Muscle of arm (tissue), 12 donors: ENCODE results near the gene GLUL. TPM values are rescaled to one million over a fixed set of nuclear protein-coding genes. Genes with fewer than 3 reads are reported as not detected.
"Not testable (repeated sequence)": the region's sequence is repeated elsewhere in the genome, so short reads cannot be mapped to it uniquely, and the experiment has no call there.

ENCODE experiments used
- DNase-seq: peaks from one replicate; pipeline ENCODE4 v3.0.0-alpha.2; 2013
- polyA plus RNA-seq, 12 donors: library from polyadenylated mRNA; unstranded; fragments of 120-200 nt; gene quantifications; one replicate each; pipeline ENCODE4 v1.2.1, GENCODE V29; 2013; ENCODE audit not compliant: insufficient read length in 12 of 12

Gene GLUL
- polyA plus RNA-seq, 12 donors = 110 to 402 (median 289) TPM; not detected in 1

- DNase-seq = no peak
Observed at GRCh38 chr1:182397653-182398393, 6.2 kb upstream of the GLUL start.

DNA sequence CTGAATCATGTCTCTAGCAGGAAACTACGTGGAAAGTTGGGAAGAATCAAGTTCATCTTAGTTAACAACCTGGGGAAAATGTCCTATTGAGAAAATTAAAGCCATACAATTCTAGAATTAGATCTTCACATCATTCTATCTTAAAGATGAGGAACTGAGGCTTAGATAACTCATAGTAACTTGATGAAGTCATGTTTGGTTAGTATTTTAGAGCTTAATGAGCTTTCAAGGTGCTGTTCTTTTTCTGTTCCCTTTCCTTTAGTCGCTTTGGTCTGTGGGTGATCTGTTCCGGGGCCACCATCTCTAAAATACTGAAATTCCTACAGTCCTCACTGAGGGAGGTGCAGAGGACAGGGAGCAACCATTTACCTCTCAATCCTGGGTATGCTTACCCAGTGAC, 4.3 kb upstream of the GLUL start:
- no peak for DNase-seq

- peak; percentile 4 for DNase-seq
Observed at GRCh38 chr1:182394055-182394775, 2.6 kb upstream of the GLUL start.

GRCh38 chr1:182392050-182393028, 749 bp upstream of the GLUL start:
- peak; percentile 59 for DNase-seq

- DNase-seq = peak; percentile 69
Observed at GRCh38 chr1:182391028-182391361, 595 bp downstream of the GLUL start.

GRCh38 chr1:182389619-182390047, 2.0 kb downstream of the GLUL start:
- no peak for DNase-seq

GRCh38 chr1:182388392-182389134, 3.0 kb downstream of the GLUL start:
- DNase-seq = no peak

- DNase-seq = no peak
Observed at GRCh38 chr1:182387566-182387965, 4.0 kb downstream of the GLUL start.

GRCh38 chr1:182386980-182387379, 4.6 kb downstream of the GLUL start:
- DNase-seq = no peak

DNA sequence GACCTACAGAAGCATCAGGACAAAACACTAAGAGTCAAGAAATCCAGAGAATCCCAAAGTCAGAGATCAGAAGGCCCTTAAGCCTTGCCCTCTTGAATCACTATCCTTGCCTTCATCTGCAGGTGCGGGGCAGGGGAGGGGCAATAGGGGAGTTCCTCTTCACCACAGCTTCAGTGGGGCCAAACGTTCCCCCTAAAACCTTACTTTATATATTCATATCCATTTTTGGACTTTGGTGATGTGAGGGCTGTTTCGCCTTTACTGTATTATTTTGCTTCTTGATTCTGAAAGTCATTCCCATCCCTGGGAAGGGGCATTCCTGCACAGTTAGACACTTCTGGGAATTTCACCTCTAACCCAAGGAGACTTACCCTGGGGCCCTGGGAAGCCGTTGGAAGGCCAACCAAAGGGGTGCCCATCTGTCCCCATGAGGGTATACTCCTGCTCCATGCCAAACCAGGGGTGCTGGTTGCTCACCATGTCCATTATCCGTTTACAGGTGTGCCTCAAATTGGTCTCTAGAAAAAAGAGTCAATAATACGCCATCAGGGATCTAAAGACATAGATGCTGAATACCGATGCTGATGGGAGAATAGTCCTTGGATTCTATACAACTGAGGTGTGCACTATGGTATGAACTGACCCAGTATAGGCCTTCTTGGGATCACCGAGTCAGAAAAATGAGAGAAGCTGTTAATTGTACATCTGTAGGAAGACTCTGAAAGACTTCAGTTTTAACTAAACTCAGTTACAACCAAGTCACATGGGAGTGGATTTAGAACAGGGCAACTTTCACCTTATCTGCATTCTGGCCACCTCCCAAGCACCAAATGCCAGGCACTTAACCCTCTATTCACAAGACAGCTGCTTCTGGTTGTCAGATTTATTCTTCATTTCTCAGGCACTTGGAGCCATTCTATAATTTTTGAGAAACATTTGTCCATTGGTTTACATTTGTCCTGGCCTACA, 5.4 kb downstream of the GLUL start:
- DNase-seq = no peak

DNA sequence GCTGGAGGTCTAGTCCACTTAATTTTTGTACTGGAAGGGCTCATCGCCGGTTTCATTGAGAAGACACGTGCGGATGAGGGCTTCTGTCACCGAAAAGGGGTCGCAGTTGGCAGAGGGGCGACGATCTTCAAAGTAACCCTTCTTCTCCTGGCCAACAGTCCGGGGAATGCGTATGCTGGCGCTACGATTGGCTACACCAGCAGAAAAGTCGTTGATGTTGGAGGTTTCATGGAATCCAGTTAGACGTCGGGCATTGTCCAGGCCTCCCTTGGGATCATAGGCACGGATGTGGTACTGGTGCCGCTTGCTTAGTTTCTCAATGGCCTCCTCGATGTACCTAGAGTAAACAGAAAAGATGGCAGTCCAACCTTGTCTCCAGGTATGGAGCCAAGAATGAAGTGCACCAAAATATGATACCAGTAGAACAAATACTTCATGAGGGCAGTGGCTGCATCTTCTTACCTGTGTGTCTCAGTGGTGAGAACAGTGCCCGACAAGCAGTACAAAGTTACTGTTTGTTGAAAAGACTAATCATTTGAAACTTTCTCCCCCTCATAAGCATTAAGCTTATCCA, 7.1 kb downstream of the GLUL start:
- DNase-seq = no peak

GRCh38 chr1:182383934-182384333, 7.7 kb downstream of the GLUL start:
- DNase-seq = no peak

- DNase-seq = no peak
Observed at GRCh38 chr1:182383037-182383661, 8.4 kb downstream of the GLUL start.

- no peak for DNase-seq
Observed at GRCh38 chr1:182381962-182382819, 9.4 kb downstream of the GLUL start.

GRCh38 chr1:182380199-182380598, 11.4 kb downstream of the GLUL start:
- no peak for DNase-seq

GRCh38 chr1:182379781-182380180, 11.8 kb downstream of the GLUL start:
- not testable (repeated sequence) for DNase-seq

- no peak for DNase-seq
Observed at GRCh38 chr1:182376936-182377574, 14.5 kb downstream of the GLUL start.
